HT1080 (cell line): ENCODE results near the gene CEBPA. TPM values are rescaled to one million over a fixed set of nuclear protein-coding genes. Genes with fewer than 3 reads are reported as not detected.

Experiments
- DNase-seq: peaks from one replicate; pipeline ENCODE4 v3.0.0-alpha.2; 2015; ENCODE audit warnings: low read depth
- polyA plus RNA-seq, 2 experiments: library from polyadenylated mRNA; depleted of rRNA; stranded (reverse); fragments of >200 nt; gene quantifications; 2 replicates each; pipeline ENCODE4 v1.2.3, GENCODE V29; 2015
- total RNA-seq: library from RNA; depleted of rRNA; stranded (reverse); fragments of >200 nt; shearing (Covaris generic); gene quantifications from 2 replicates; pipeline ENCODE4 v1.2.3, GENCODE V29; 2014; rRNA removed

CEBPA gene
- 1.7 and 1.9 TPM in 2 replicates for total RNA-seq
- 0.61 and 0.72 TPM in 2 replicates for polyA plus RNA-seq (2015; cell fraction: cytosol; rRNA removed)
- polyA plus RNA-seq (2015; cell fraction: nucleus; rRNA removed), result 0.26 and 0.33 TPM in 2 replicates

GRCh38 chr19:33302175-33302973 lies at the start of gene CEBPA:
Gene CEBPA (minus strand): TSS chr19:33302534. CDS start chr19:33302414, 120 bp downstream.
- DNase-seq, result peak; percentile 62

GRCh38 chr19:33350538-33351309 lies 48.4 kb upstream of the CEBPA start:
- no peak for DNase-seq

- DNase-seq, result no peak
Observed at GRCh38 chr19:33349319-33350289, 47.3 kb upstream of the CEBPA start.

- no peak for DNase-seq
Observed at GRCh38 chr19:33348301-33349010, 46.1 kb upstream of the CEBPA start.

- no peak for DNase-seq
Observed at GRCh38 chr19:33347300-33347699, 45.0 kb upstream of the CEBPA start.

GRCh38 chr19:33346665-33347064 lies 44.3 kb upstream of the CEBPA start:
- DNase-seq, result no peak

GRCh38 chr19:33345163-33345562 lies 42.8 kb upstream of the CEBPA start:
- DNase-seq, result no peak

- no peak for DNase-seq
Observed at GRCh38 chr19:33344573-33344925, 42.2 kb upstream of the CEBPA start.

- DNase-seq, result no peak
Observed at GRCh38 chr19:33343859-33344572, 41.7 kb upstream of the CEBPA start.

GRCh38 chr19:33343301-33343700 lies 41.0 kb upstream of the CEBPA start:
- DNase-seq, result no peak

GRCh38 chr19:33340991-33341390 lies 38.7 kb upstream of the CEBPA start:
- no peak for DNase-seq

GRCh38 chr19:33339016-33339984 lies 37.0 kb upstream of the CEBPA start:
- peak; percentile 63 for DNase-seq

- no peak for DNase-seq
Observed at GRCh38 chr19:33335446-33335845, 33.1 kb upstream of the CEBPA start.

GRCh38 chr19:33334271-33334670 lies 31.9 kb upstream of the CEBPA start:
- DNase-seq, result no peak

GRCh38 chr19:33333642-33334041 lies 31.3 kb upstream of the CEBPA start:
- no peak for DNase-seq

- no peak for DNase-seq
Observed at GRCh38 chr19:33333151-33333550, 30.8 kb upstream of the CEBPA start.

GRCh38 chr19:33332248-33332647 lies 29.9 kb upstream of the CEBPA start:
- no peak for DNase-seq

GRCh38 chr19:33329736-33330135 lies 27.4 kb upstream of the CEBPA start:
- DNase-seq, result no peak

- no peak for DNase-seq
Observed at GRCh38 chr19:33329060-33329459, 26.7 kb upstream of the CEBPA start.
